Measurements from ENCODE around the gene IFNGR1. TPM values are rescaled to one million over a fixed set of nuclear protein-coding genes. Genes with fewer than 3 reads are reported as not detected.

The IFNGR1 gene
- total and polyA plus RNA-seq, 2 experiments from 2014 or later, result 22.8 to 23.2 TPM

DNA sequence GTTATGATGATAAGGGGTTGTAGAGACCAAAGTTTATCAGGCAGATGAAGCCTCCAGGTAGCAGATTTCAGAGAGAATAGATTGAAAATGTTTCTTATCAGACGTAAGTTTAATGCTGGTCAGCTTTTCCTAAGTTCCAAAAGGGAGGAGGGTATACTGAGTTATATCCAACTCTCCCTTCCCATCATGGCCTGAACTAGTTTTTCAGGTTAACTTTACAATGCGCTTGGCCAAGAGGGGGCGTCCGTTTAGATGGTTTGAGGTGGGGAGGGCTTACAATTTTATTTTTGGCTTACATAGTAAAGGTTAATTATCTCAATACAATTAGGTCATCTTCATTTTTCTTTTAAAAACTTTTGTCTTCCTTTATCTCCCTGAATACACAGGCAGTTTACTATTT is 26.4 kb downstream of the IFNGR1 start:
- H3K36me3 ChIP-seq (ENCODE audit: insufficient read depth), result peaks cover 17% of the 10 kb centered on the region
- no peaks in the 10 kb centered on the region; the same call in 1 of the 2 replicates for H3K9me2 ChIP-seq (ENCODE audit: insufficient read depth)
- peaks cover 30% of the 10 kb centered on the region for H3K36me3 Mint-ChIP-seq (ENCODE audit: low read depth)
- DNase-seq (ENCODE audit: low spot score) (no peak), ATAC-seq (no peak)
- no peaks in the 10 kb centered on the region for H3K27me3 ChIP-seq (ENCODE audit: insufficient read depth)
- no peaks in the 10 kb centered on the region for H3K27me3 Mint-ChIP-seq (ENCODE audit: insufficient read depth, low read depth, poor library complexity)
- TF ChIP-seq ZNF331 (CRISPR knock-in tag; IDR thresholded peaks at IDR 0.05; ENCODE audit: low read depth) (no peak), CREB1 (CRISPR knock-in tag; IDR thresholded peaks at IDR 0.05; ENCODE audit: low read depth) (no peak), JUNB (IDR thresholded peaks at IDR 0.05; ENCODE audit: unreplicated experiment) (no peak)
- TF ChIP-seq, protein P1, sequence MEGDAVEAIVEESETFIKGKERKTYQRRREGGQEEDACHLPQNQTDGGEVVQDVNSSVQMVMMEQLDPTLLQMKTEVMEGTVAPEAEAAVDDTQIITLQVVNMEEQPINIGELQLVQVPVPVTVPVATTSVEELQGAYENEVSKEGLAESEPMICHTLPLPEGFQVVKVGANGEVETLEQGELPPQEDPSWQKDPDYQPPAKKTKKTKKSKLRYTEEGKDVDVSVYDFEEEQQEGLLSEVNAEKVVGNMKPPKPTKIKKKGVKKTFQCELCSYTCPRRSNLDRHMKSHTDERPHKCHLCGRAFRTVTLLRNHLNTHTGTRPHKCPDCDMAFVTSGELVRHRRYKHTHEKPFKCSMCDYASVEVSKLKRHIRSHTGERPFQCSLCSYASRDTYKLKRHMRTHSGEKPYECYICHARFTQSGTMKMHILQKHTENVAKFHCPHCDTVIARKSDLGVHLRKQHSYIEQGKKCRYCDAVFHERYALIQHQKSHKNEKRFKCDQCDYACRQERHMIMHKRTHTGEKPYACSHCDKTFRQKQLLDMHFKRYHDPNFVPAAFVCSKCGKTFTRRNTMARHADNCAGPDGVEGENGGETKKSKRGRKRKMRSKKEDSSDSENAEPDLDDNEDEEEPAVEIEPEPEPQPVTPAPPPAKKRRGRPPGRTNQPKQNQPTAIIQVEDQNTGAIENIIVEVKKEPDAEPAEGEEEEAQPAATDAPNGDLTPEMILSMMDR (conservative IDR thresholded peaks at IDR 0.05; ENCODE audit: low read depth in 2 of 2), result 0 out of 4 replicates have a peak, but pooled peaks have one; percentile 9 to 13
- H3K9me3 Mint-ChIP-seq, result peaks cover 46% of the 10 kb centered on the region
- no peaks in the 10 kb centered on the region for H3K79me2 ChIP-seq (replicated peaks; ENCODE audit: insufficient read depth)
- no peaks in the 10 kb centered on the region for H3F3A ChIP-seq (replicated peaks; ENCODE audit: low read depth)
- H3K27ac Mint-ChIP-seq, result no peak overlapping the region
- no peaks in the 10 kb centered on the region for H3K4me1 ChIP-seq (ENCODE audit: insufficient read depth)
- H3K4me1 Mint-ChIP-seq, result no peaks in the 10 kb centered on the region
- no peak overlapping the region for H3K4me2 ChIP-seq
- no peak overlapping the region for H3K4me3 ChIP-seq
- no peaks in the 10 kb centered on the region for H4K20me1 ChIP-seq (replicated peaks; ENCODE audit: insufficient read depth)
- no peak overlapping the region for H3K4me3 Mint-ChIP-seq
- H2AFZ ChIP-seq, result no peak overlapping the region
- H3K27ac ChIP-seq (ENCODE audit: low read depth), result no peak overlapping the region

DNA sequence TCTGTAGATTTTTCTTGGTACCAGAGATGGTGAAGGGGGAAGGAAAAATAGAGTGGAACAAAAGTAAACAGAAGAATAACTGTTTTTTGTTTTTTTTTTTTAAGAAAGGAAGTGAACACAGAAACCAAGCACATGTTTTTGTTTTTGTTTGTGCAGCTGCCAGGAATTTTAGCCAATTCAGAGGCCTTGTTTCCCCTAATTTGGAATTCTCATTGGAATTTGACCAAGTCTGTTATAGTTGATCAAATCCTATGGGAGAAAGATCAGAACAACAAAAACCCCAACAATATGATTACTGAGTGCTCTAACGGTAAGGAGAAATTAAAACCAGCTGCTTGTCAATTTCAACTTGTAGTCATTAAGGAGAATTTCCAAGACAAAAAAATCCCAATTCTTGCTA is 27.5 kb downstream of the IFNGR1 start:
- Histone ChIP-seq H4K20me1 (replicated peaks; ENCODE audit: insufficient read depth) (no peaks in the 10 kb centered on the region), H3K9me2 (ENCODE audit: insufficient read depth) (no peaks in the 10 kb centered on the region; the same call in 1 of the 2 replicates), H3K36me3 (ENCODE audit: insufficient read depth) (peaks cover 27% of the 10 kb centered on the region), H3K4me1 (ENCODE audit: insufficient read depth) (no peaks in the 10 kb centered on the region), H3K27me3 (ENCODE audit: insufficient read depth) (no peaks in the 10 kb centered on the region), H3K79me2 (replicated peaks; ENCODE audit: insufficient read depth) (no peaks in the 10 kb centered on the region), H2AFZ (no peak overlapping the region), H3K4me3 (no peak overlapping the region), H3K27ac (ENCODE audit: low read depth) (no peak overlapping the region), H3F3A (replicated peaks; ENCODE audit: low read depth) (no peaks in the 10 kb centered on the region), H3K4me2 (no peak overlapping the region)
- Mint-ChIP-seq H3K36me3 (ENCODE audit: low read depth) (peaks cover 31% of the 10 kb centered on the region), H3K27ac (no peak overlapping the region), H3K9me3 (peaks cover 58% of the 10 kb centered on the region), H3K4me1 (no peaks in the 10 kb centered on the region), H3K27me3 (ENCODE audit: insufficient read depth, low read depth, poor library complexity) (peaks cover under 1% of the 10 kb centered on the region), H3K4me3 (no peak overlapping the region)
- no peak for DNase-seq (ENCODE audit: low spot score)
- ATAC-seq, result no peak
- TF ChIP-seq, protein P2, sequence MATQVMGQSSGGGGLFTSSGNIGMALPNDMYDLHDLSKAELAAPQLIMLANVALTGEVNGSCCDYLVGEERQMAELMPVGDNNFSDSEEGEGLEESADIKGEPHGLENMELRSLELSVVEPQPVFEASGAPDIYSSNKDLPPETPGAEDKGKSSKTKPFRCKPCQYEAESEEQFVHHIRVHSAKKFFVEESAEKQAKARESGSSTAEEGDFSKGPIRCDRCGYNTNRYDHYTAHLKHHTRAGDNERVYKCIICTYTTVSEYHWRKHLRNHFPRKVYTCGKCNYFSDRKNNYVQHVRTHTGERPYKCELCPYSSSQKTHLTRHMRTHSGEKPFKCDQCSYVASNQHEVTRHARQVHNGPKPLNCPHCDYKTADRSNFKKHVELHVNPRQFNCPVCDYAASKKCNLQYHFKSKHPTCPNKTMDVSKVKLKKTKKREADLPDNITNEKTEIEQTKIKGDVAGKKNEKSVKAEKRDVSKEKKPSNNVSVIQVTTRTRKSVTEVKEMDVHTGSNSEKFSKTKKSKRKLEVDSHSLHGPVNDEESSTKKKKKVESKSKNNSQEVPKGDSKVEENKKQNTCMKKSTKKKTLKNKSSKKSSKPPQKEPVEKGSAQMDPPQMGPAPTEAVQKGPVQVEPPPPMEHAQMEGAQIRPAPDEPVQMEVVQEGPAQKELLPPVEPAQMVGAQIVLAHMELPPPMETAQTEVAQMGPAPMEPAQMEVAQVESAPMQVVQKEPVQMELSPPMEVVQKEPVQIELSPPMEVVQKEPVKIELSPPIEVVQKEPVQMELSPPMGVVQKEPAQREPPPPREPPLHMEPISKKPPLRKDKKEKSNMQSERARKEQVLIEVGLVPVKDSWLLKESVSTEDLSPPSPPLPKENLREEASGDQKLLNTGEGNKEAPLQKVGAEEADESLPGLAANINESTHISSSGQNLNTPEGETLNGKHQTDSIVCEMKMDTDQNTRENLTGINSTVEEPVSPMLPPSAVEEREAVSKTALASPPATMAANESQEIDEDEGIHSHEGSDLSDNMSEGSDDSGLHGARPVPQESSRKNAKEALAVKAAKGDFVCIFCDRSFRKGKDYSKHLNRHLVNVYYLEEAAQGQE (IDR thresholded peaks at IDR 0.05; ENCODE audit: unreplicated experiment), result no peak
- TF ChIP-seq EZH2 (IDR thresholded peaks at IDR 0.05; ENCODE audit: low read depth, unreplicated experiment), result no peak
- no peak for TF ChIP-seq CREB1 (CRISPR knock-in tag; IDR thresholded peaks at IDR 0.05; ENCODE audit: low read depth)
- no peak for TF ChIP-seq EZH2phosphoT487 (IDR thresholded peaks at IDR 0.05; ENCODE audit: unreplicated experiment)
- TF ChIP-seq, protein P1 (conservative IDR thresholded peaks at IDR 0.05; ENCODE audit: low read depth in 2 of 2), result no peak
- no peak for TF ChIP-seq NANOG (IDR thresholded peaks at IDR 0.05; ENCODE audit: borderline replicate concordance)
